ENCODE results near the gene TRAPPC13. TPM values are rescaled to one million over a fixed set of nuclear protein-coding genes. Genes with fewer than 3 reads are reported as not detected.
A peak's percentile ranks its signal among the peaks of the same experiment; 100 is the strongest.

The TRAPPC13 gene
- total and polyA plus RNA-seq, 8 donors: 18.4 to 36.7 (median 34.4) TPM

DNA sequence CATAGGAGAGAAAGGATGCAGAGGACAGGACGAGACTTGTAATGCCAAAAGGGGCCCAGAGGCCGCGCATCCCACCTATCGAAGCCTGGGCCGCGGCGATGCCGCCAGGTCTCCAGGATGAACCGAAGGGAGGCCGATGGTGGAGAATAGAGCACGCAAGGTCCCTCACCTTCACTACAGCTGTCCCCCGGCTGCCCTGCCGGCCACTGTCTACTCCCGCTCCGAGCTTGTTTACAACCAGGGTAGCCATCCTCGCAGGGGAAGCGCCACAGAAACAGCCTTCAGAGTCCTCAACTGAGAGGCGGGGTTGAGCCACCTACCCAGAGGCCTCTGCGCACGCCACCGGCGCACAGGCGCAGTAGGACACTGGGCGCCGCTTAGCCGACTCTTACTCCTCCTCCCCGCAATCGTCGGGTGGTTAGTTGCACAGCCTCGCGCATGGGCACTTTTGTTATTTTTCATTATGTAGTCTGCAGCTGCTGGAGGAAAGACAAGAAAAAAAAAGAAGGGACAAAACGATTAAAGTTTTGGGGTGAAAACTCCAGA lies 729 bp upstream of the TRAPPC13 start, which contains the start of gene TRIM23:
TRIM23 (minus strand) TSS at position 309 of the 546 bp plus-strand sequence; CDS start at position 250, 59 bp downstream.
- Histone ChIP-seq H3K4me3 (peak within 1 kb of the TSS; percentile 82 to 93), H3K27ac (peak within 1 kb of the TSS; percentile 87 to 90), H3K36me3 (peaks cover 0 to 6% of the 10 kb centered on the region in 2 donors), H3K27me3 (no peaks in the 10 kb centered on the region), H3K4me1 (peaks cover 18 to 46% of the 10 kb centered on the region in 2 donors), H3K9me3 (no peaks in the 10 kb centered on the region)
- intact Hi-C loops (cut with DNase I): no loop called here
- peak; percentile 93 to 97 (median 94) for DNase-seq
- peak; percentile 98 for ATAC-seq
- no peak for TF ChIP-seq CTCF (IDR thresholded peaks at IDR 0.05)

GRCh38 chr5:65625743-65626142 lies 916 bp downstream of the TRAPPC13 start:
- Histone ChIP-seq H3K9me3 (no peaks in the 10 kb centered on the region), H3K4me1 (peaks cover 18 to 46% of the 10 kb centered on the region in 2 donors), H3K4me3 (peak overlapping the region; percentile 82 to 93), H3K27me3 (no peaks in the 10 kb centered on the region), H3K27ac (peak overlapping the region; percentile 87 to 90), H3K36me3 (peaks cover 0 to 15% of the 10 kb centered on the region in 2 donors)
- TF ChIP-seq CTCF (IDR thresholded peaks at IDR 0.05): no peak
- no peak for DNase-seq
- intact Hi-C loops (cut with DNase I): no loop called here
- no peak for ATAC-seq

DNA sequence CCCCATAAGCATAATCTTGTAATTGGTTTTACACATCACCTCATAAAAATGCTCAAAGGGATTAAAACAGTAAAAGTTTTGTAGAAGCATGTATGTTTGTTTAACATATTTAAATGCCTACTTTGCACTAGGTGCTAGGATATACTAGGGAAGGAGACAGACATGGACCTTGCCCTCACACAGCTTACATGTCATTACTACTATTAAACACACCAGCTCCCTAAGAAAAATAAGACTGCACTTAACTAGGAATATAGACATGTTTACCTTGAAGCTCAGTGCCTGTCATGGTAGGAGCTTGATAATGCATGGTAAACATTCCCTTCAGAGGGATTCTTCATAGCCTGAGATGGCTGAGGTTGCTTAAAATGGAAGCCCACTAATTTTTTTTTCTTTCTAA lies 6.2 kb downstream of the TRAPPC13 start:
- TF ChIP-seq CTCF (IDR thresholded peaks at IDR 0.05): no peak
- H3K36me3 ChIP-seq: peaks cover 0 to 17% of the 10 kb centered on the region in 2 donors
- no peak overlapping the region for H3K4me3 ChIP-seq
- no peaks in the 10 kb centered on the region for H3K9me3 ChIP-seq
- no peaks in the 10 kb centered on the region for H3K27me3 ChIP-seq
- DNase-seq (no peak), ATAC-seq (no peak)
- intact Hi-C loops (cut with DNase I): no loop called here
- no peak overlapping the region for H3K27ac ChIP-seq
- H3K4me1 ChIP-seq: peaks cover 3 to 14% of the 10 kb centered on the region in 2 donors

GRCh38 chr5:65640240-65640639 lies 15.4 kb downstream of the TRAPPC13 start:
- ATAC-seq (no peak), DNase-seq (no peak)
- H3K27ac ChIP-seq: no peak overlapping the region
- H3K4me1 ChIP-seq: no peaks in the 10 kb centered on the region
- no peaks in the 10 kb centered on the region for H3K27me3 ChIP-seq
- no peaks in the 10 kb centered on the region for H3K9me3 ChIP-seq
- intact Hi-C loops (cut with DNase I): no loop called here
- no peak overlapping the region for H3K4me3 ChIP-seq
- no peak for TF ChIP-seq CTCF (IDR thresholded peaks at IDR 0.05)
- peaks cover 0 to 53% of the 10 kb centered on the region in 2 donors for H3K36me3 ChIP-seq

GRCh38 chr5:65646938-65647337 lies 22.1 kb downstream of the TRAPPC13 start:
- H3K9me3 ChIP-seq: no peaks in the 10 kb centered on the region
- no peak overlapping the region for H3K4me3 ChIP-seq
- DNase-seq (no peak), ATAC-seq (no peak)
- H3K36me3 ChIP-seq: peaks cover 0 to 12% of the 10 kb centered on the region in 2 donors
- H3K27ac ChIP-seq: no peak overlapping the region
- no peaks in the 10 kb centered on the region for H3K4me1 ChIP-seq
- intact Hi-C loops (cut with DNase I): no loop called here
- no peak for TF ChIP-seq CTCF (IDR thresholded peaks at IDR 0.05)
- H3K27me3 ChIP-seq: no peaks in the 10 kb centered on the region

Measured in left lung (tissue), 10 donors.